Measurements from ENCODE around the gene LY9. TPM values are rescaled to one million over a fixed set of nuclear protein-coding genes. Genes with fewer than 3 reads are reported as not detected.
A peak's percentile ranks its signal among the peaks of the same experiment; 100 is the strongest.

LY9 gene
- total and polyA plus RNA-seq, 10 donors, result 30.7 to 151 (median 37.8) TPM

- intact Hi-C loops (cut with DNase I; ENCODE audit: low total_unique reads), result no loop called here
- no peaks in the 10 kb centered on the region for H3K36me3 ChIP-seq
- no peak for DNase-seq
- peak overlapping the region in 1 of 8 donors; percentile 30 for H3K4me3 ChIP-seq
- H3K27ac ChIP-seq, result peak overlapping the region in 4 of 8 donors; percentile 37 to 87 (median 48)
- TF ChIP-seq POLR2AphosphoS5 (IDR thresholded peaks at IDR 0.05) (no peak), CTCF (IDR thresholded peaks at IDR 0.05 in 8 of 11, conservative IDR thresholded peaks at IDR 0.05 in 3 of 11) (no peak), POLR2A (IDR thresholded peaks at IDR 0.05) (no peak)
- no peaks in the 10 kb centered on the region for H3K9me3 ChIP-seq
- peaks cover 0 to 9% (median 0%) of the 10 kb centered on the region in 7 donors for H3K27me3 ChIP-seq (replicated peaks in 1 of 7)
- 47 to 76% (median 52%) methylated on average over 3 of the region's 3 CpGs for WGBS, 5 donors
- H3K4me1 ChIP-seq, result peaks cover 0 to 99% (median 33%) of the 10 kb centered on the region in 6 donors
These were observed 62.5 kb downstream of the LY9 start for GRCh38 chr1:160858507-160858906.

GRCh38 chr1:160859166-160859565 is 63.2 kb downstream of the LY9 start:
- TF ChIP-seq CTCF (IDR thresholded peaks at IDR 0.05 in 8 of 11, conservative IDR thresholded peaks at IDR 0.05 in 3 of 11), result no peak
- no peak for TF ChIP-seq POLR2AphosphoS5 (IDR thresholded peaks at IDR 0.05)
- TF ChIP-seq POLR2A (IDR thresholded peaks at IDR 0.05), result no peak
- H3K4me1 ChIP-seq, result peaks cover 0 to 99% (median 36%) of the 10 kb centered on the region in 6 donors
- H3K36me3 ChIP-seq, result no peaks in the 10 kb centered on the region
- H3K9me3 ChIP-seq, result no peaks in the 10 kb centered on the region
- peaks cover 0 to 9% (median 0%) of the 10 kb centered on the region in 7 donors for H3K27me3 ChIP-seq (replicated peaks in 1 of 7)
- intact Hi-C loops (cut with DNase I; ENCODE audit: low total_unique reads), result no loop called here
- H3K27ac ChIP-seq, result peak overlapping the region in 4 of 8 donors; percentile 37 to 87 (median 48)
- WGBS, 5 donors, result 56 to 90% (median 72%) methylated on average over 5 of the region's 5 CpGs
- DNase-seq, result no peak
- H3K4me3 ChIP-seq, result peak overlapping the region in 1 of 8 donors; percentile 30

- Histone ChIP-seq H3K27me3 (replicated peaks in 1 of 7) (peaks cover 0 to 9% (median 0%) of the 10 kb centered on the region in 7 donors), H3K9me3 (no peaks in the 10 kb centered on the region), H3K36me3 (no peaks in the 10 kb centered on the region), H3K4me1 (peaks cover 0 to 86% (median 31%) of the 10 kb centered on the region in 6 donors), H3K4me3 (peak overlapping the region in 5 of 8 donors; percentile 25 to 66 (median 36)), H3K27ac (peak overlapping the region in 4 of 8 donors; percentile 66 to 87 (median 80))
- 47 to 71% (median 57%) methylated on average over 5 of the region's 5 CpGs for WGBS, 5 donors
- intact Hi-C loops (cut with DNase I; ENCODE audit: low total_unique reads), result no loop called here
- no peak for TF ChIP-seq POLR2A (IDR thresholded peaks at IDR 0.05)
- TF ChIP-seq CTCF (IDR thresholded peaks at IDR 0.05 in 8 of 11, conservative IDR thresholded peaks at IDR 0.05 in 3 of 11), result no peak
- no peak for TF ChIP-seq POLR2AphosphoS5 (IDR thresholded peaks at IDR 0.05)
- no peak for DNase-seq
These were observed 65.0 kb downstream of the LY9 start for GRCh38 chr1:160860840-160861505.

Measured in spleen (tissue), 11 donors.